Keratinocyte (primary cell): Measurements from ENCODE around the gene ZNF780A. TPM values are rescaled to one million over a fixed set of nuclear protein-coding genes. Genes with fewer than 3 reads are reported as not detected.

Experiments
- DNase-seq: peaks from one replicate; pipeline ENCODE4 v3.0.0-alpha.2; 2011; ENCODE audit warnings: low read depth, missing footprints, low spot score
- FAIRE-seq: peaks from 2 replicates; lab custom pipeline; 2011; peaks lifted over from hg19 to GRCh38; lab: Jason Lieb, UNC
- H2AFZ ChIP-seq: 2 replicates; pipeline ENCODE4 v1.6.0; 2012; ENCODE audit warnings: low read length, control low read depth, inconsistent platforms; ENCODE audit not compliant: control insufficient read depth
- H3K27ac ChIP-seq: 2 replicates; pipeline ENCODE4 v1.5.1; 2011; ENCODE audit warnings: low read length; ENCODE audit not compliant: control insufficient read depth, insufficient read depth
- H3K27me3 ChIP-seq: 3 replicates; pipeline ENCODE4 v1.6.0; 2011; ENCODE audit warnings: low read length; ENCODE audit not compliant: control insufficient read depth, insufficient read depth; ENCODE audit errors: extremely low read depth
- H3K36me3 ChIP-seq, 2 experiments: 2 replicates in 1 of 2; 3 replicates in 1 of 2; pipeline ENCODE4 v1.5.1; 2011; ENCODE audit warnings: low read length in 2 of 2, mild to moderate bottlenecking in 1 of 2; ENCODE audit not compliant: control insufficient read depth in 2 of 2, insufficient read depth in 2 of 2; ENCODE audit errors: extremely low read depth in 1 of 2
- H3K4me1 ChIP-seq: 3 replicates; pipeline ENCODE4 v1.5.1; 2011; ENCODE audit warnings: low read length; ENCODE audit not compliant: control insufficient read depth, insufficient read depth; ENCODE audit errors: extremely low read depth
- H3K4me2 ChIP-seq: 3 replicates; pipeline ENCODE4 v1.6.0; 2011; ENCODE audit warnings: low read depth, low read length; ENCODE audit not compliant: control insufficient read depth, insufficient read depth; ENCODE audit errors: extremely low read depth
- H3K4me3 ChIP-seq, 3 experiments: fragments of 200-600 bp in 1 of 3; sonication (generic) in 1 of 3; 2 replicates in 2 of 3; 3 replicates in 1 of 3; pipeline ENCODE4 v1.5.1; 2011 to 2016; ENCODE audit warnings: low read length in 3 of 3, mild to moderate bottlenecking in 3 of 3, control low read depth in 2 of 3, inconsistent platforms in 1 of 3, low read depth in 1 of 3, mixed read lengths in 1 of 3, mixed run types in 1 of 3, moderate library complexity in 1 of 3; ENCODE audit not compliant: control insufficient read depth in 2 of 3, insufficient read depth in 2 of 3; ENCODE audit errors: extremely low read depth in 1 of 3
- H3K79me2 ChIP-seq: 2 replicates; pipeline ENCODE4 v1.6.0; 2012; ENCODE audit warnings: low read length; ENCODE audit not compliant: control insufficient read depth, insufficient read depth
- H3K9ac ChIP-seq: 3 replicates; pipeline ENCODE4 v1.6.0; 2011; ENCODE audit warnings: low read length; ENCODE audit not compliant: control insufficient read depth, insufficient read depth; ENCODE audit errors: extremely low read depth
- H3K9me1 ChIP-seq: 3 replicates; pipeline ENCODE4 v1.6.0; 2011; ENCODE audit warnings: low read length; ENCODE audit not compliant: control insufficient read depth, insufficient read depth; ENCODE audit errors: extremely low read depth
- H3K9me3 ChIP-seq: 2 replicates; pipeline ENCODE4 v1.5.1; 2012; ENCODE audit warnings: low read depth, low read length; ENCODE audit not compliant: control insufficient read depth
- H4K20me1 ChIP-seq: 3 replicates; pipeline ENCODE4 v1.6.0; 2011; ENCODE audit warnings: low read length; ENCODE audit not compliant: control insufficient read depth, insufficient read depth; ENCODE audit errors: extremely low read depth
- EZH2 ChIP-seq: IDR thresholded peaks from one replicate; pipeline ENCODE4 v1.6.1; 2012; ENCODE audit warnings: inconsistent platforms, mild to moderate bottlenecking, low read length, moderate library complexity
- dilution Hi-C: fragments of 300-500 bp; cut with MboI; formaldehyde crosslinking; loops from one replicate; pipeline ENCODE4 v1.7.0; 2020; ENCODE audit warnings: low sequenced_read_pairs; ENCODE audit not compliant: extremely low pct_ligation_motif_present
- polyA plus RNA-seq, 5 experiments: library from polyadenylated mRNA; depleted of rRNA in 3 of 5; stranded (reverse) in 3 of 5; stranded (forward) in 1 of 5; unstranded in 1 of 5; fragments of >200 nt; gene quantifications; 1 replicate in 1 of 5; 2 replicates in 3 of 5; 3 replicates in 1 of 5; pipeline versions ENCODE4 v1.2.1 to v1.2.3, GENCODE V29; 2011 to 2012; ENCODE audit warnings: missing spikeins in 2 of 5, low read depth in 1 of 5, low replicate concordance in 1 of 5
- TF ChIP-seq, protein P1 (sequence below), 3 experiments: IDR thresholded peaks in 1 of 3; conservative IDR thresholded peaks in 1 of 3; optimal IDR thresholded peaks in 1 of 3; 2 replicates in 2 of 3; 3 replicates in 1 of 3; pipeline versions ENCODE3 to v1.5.1; 2011; ENCODE audit warnings: low read length in 3 of 3, mild to moderate bottlenecking in 3 of 3, moderate library complexity in 2 of 3, control low read depth in 1 of 3, inconsistent platforms in 1 of 3; ENCODE audit not compliant: insufficient read depth in 2 of 3; ENCODE audit errors: extremely low read depth in 1 of 3

The ZNF780A gene
- polyA plus RNA-seq, 1 donor (not counting 4 experiments of a cell fraction or from before 2014, with no cell fraction given) = 19.0 TPM

DNA sequence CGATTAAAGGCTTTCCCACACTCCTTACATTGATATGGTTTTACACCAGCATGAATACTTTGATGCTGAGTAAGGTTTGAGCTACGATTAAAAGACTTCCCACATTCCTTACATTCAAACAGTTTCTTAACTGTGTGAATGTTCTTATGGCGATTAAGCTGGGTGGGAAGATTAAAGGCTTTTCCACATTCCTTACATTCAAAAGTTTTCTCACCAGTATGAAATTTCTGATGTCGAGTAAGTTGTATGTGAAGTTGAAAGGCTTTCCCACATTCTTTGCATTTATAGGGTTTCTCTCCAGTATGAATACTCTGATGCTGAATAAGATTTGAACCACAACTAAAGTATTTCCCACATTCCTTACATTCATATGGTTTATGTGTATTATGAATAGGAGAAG lies 54.7 kb downstream of the ZNF780A start:
- FAIRE-seq = peak; percentile 29
- no peaks in the 10 kb centered on the region for H3K36me3 ChIP-seq
- no peaks in the 10 kb centered on the region for H3K79me2 ChIP-seq
- dilution Hi-C loops = no loop called here
- no peak overlapping the region for H3K27ac ChIP-seq
- H3K4me2 ChIP-seq = no peak overlapping the region
- no peak for DNase-seq
- TF ChIP-seq, protein P1, sequence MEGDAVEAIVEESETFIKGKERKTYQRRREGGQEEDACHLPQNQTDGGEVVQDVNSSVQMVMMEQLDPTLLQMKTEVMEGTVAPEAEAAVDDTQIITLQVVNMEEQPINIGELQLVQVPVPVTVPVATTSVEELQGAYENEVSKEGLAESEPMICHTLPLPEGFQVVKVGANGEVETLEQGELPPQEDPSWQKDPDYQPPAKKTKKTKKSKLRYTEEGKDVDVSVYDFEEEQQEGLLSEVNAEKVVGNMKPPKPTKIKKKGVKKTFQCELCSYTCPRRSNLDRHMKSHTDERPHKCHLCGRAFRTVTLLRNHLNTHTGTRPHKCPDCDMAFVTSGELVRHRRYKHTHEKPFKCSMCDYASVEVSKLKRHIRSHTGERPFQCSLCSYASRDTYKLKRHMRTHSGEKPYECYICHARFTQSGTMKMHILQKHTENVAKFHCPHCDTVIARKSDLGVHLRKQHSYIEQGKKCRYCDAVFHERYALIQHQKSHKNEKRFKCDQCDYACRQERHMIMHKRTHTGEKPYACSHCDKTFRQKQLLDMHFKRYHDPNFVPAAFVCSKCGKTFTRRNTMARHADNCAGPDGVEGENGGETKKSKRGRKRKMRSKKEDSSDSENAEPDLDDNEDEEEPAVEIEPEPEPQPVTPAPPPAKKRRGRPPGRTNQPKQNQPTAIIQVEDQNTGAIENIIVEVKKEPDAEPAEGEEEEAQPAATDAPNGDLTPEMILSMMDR (optimal IDR thresholded peaks at IDR 0.05 in 1 of 3, IDR thresholded peaks at IDR 0.05 in 1 of 3, conservative IDR thresholded peaks at IDR 0.05 in 1 of 3; ENCODE audit: extremely low read depth in 1 of 3, insufficient read depth in 2 of 3, low read length in 3 of 3) = no peak
- TF ChIP-seq EZH2 = no peak
- no peak overlapping the region for H3K9ac ChIP-seq
- H2AFZ ChIP-seq = no peak overlapping the region
- H3K9me3 ChIP-seq = peaks cover 19% of the 10 kb centered on the region
- no peaks in the 10 kb centered on the region for H4K20me1 ChIP-seq
- no peaks in the 10 kb centered on the region for H3K9me1 ChIP-seq
- no peaks in the 10 kb centered on the region for H3K27me3 ChIP-seq
- no peaks in the 10 kb centered on the region for H3K4me1 ChIP-seq
- no peak overlapping the region for H3K4me3 ChIP-seq

DNA sequence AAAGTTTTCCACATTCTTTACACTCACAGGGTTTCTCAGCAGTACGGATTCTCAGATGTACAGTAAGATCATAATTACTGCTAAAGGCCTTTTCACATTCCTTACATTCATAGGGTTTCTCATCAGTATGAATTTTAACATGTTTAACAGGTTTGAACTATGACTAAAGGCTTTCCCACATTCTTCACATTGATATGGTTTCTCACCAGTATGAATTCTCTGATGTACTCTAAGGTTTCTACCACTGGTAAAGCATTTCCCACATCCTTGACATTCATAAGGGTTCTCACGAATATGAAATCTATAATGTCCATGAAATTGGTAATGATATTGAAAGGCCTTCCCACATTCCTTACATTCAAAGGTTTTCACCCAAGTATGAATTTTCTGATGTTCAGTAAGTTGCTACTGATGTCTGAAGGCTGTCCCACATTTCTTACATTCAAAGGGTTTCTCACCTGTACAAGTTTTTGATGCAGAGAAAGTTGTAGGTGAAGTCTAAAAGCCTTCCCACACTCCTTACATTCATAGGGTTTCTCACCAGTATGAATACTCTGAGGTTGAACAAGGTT lies 56.7 kb downstream of the ZNF780A start:
- H2AFZ ChIP-seq = no peak overlapping the region
- H3K27ac ChIP-seq = no peak overlapping the region
- no peaks in the 10 kb centered on the region for H3K27me3 ChIP-seq
- no peaks in the 10 kb centered on the region for H3K9me1 ChIP-seq
- H3K4me3 ChIP-seq = no peak overlapping the region
- H4K20me1 ChIP-seq = no peaks in the 10 kb centered on the region
- no peaks in the 10 kb centered on the region for H3K79me2 ChIP-seq
- no peaks in the 10 kb centered on the region for H3K36me3 ChIP-seq
- dilution Hi-C loops = no loop called here
- no peak overlapping the region for H3K4me2 ChIP-seq
- FAIRE-seq = no peak
- H3K9me3 ChIP-seq = peaks cover 19% of the 10 kb centered on the region
- DNase-seq = no peak
- TF ChIP-seq EZH2 = no peak
- TF ChIP-seq, protein P1 (optimal IDR thresholded peaks at IDR 0.05 in 1 of 3, IDR thresholded peaks at IDR 0.05 in 1 of 3, conservative IDR thresholded peaks at IDR 0.05 in 1 of 3; ENCODE audit: extremely low read depth in 1 of 3, insufficient read depth in 2 of 3, low read length in 3 of 3) = no peak
- H3K9ac ChIP-seq = no peak overlapping the region
- H3K4me1 ChIP-seq = no peaks in the 10 kb centered on the region
